Measurements from ENCODE around the gene INS.

The INS gene

DNA sequence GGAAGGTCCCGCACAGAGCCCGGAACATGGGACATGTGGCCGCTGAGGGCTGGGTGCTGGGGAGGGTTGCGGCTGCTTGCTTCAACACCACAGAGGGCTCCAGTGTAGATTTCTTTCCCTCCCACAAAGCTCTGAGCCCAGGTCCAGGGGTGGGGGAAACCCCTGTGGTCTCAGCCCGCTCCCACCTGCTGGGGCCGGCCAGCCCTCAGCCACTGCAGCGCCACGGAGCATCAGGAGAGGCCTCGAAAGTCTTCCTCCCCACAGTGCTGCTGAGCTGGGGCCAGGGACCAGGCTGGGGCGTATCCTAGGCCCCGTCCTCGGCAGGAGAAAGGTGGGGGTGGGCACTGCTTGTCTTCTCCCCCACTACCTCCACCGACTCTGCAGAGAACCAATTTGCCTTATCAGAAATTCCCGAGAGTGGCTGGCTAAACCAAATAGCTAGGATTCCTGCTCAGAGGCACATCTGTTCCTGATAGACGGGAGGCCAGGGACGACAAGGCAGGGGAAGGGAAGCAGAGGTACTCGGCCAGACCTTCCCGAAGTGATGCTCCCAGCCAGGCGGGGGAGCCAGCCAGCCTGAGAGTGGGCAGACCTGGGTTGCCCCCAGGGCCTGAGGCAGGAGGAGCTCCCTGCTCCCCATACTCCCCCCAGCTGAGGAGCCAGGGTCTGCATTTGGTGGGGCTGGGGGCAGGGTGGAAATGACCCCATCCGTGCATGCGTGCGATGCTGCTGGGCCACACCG is 40.5 kb downstream of the INS start:
- Histone ChIP-seq H3K4me1 (ENCODE audit: control insufficient read depth, insufficient read depth, low read length) (no peaks in the 10 kb centered on the region), H3K9me3 (ENCODE audit: control insufficient read depth, insufficient read depth, low read length) (peaks cover 14% of the 10 kb centered on the region), H3K4me3 (ENCODE audit: low read depth, low read length) (no peak overlapping the region), H3K27me3 (ENCODE audit: control insufficient read depth, insufficient read depth, low read length) (no peaks in the 10 kb centered on the region; the same call in 1 of the 2 replicates), H3K36me3 (ENCODE audit: control insufficient read depth, insufficient read depth, low read length) (no peaks in the 10 kb centered on the region), H3K9ac (ENCODE audit: low read depth, low read length) (no peak overlapping the region), H3K27ac (ENCODE audit: low read depth, low read length) (no peak overlapping the region)

DNA sequence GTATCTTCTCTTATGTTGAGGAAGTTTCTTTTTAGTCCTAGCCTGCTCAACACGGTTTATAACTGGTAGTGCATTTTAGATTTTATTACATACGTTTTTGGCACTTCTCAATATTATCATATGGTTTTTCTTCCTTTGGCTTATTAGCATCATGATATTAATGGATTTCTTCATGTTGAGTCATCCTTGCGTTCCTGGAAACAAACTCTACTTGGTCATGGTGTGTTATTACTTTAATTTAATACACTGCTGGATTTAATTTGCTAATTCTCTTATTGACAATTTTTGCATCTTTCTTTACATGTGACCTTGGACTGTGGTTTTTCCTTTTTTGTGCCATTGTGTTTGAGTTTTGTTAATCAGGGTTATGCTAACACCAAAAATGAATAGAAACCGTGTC is 42.3 kb downstream of the INS start:
- Histone ChIP-seq H3K4me1 (ENCODE audit: control insufficient read depth, insufficient read depth, low read length) (no peaks in the 10 kb centered on the region), H3K27me3 (ENCODE audit: control insufficient read depth, insufficient read depth, low read length) (no peaks in the 10 kb centered on the region; the same call in 1 of the 2 replicates), H3K27ac (ENCODE audit: low read depth, low read length) (no peak overlapping the region), H3K9me3 (ENCODE audit: control insufficient read depth, insufficient read depth, low read length) (peaks cover 14% of the 10 kb centered on the region), H3K9ac (ENCODE audit: low read depth, low read length) (no peak overlapping the region), H3K4me3 (ENCODE audit: low read depth, low read length) (no peak overlapping the region), H3K36me3 (ENCODE audit: control insufficient read depth, insufficient read depth, low read length) (no peaks in the 10 kb centered on the region)

DNA sequence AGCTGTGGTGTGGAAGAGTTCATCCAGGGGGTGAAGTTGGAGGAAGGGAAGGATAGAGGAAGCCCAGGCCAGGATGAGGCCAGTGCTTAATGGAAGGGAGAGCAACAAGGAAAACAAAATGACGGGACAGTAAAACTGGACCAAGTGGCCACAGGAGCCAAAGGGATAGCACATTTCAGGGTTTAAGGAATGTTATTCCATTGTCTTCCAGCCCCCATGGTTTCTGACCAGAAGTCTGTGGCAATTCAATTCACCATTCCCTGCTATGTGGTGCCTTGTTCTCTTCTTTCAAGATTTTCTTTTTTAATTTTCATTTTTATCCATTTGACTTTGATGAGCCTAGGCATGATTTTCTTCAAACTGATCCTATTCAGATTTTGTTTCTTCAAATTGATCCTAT is 44.3 kb downstream of the INS start:
- Histone ChIP-seq H3K36me3 (ENCODE audit: control insufficient read depth, insufficient read depth, low read length) (no peaks in the 10 kb centered on the region), H3K4me3 (ENCODE audit: low read depth, low read length) (no peak overlapping the region), H3K27me3 (ENCODE audit: control insufficient read depth, insufficient read depth, low read length) (no peaks in the 10 kb centered on the region; the same call in 1 of the 2 replicates), H3K4me1 (ENCODE audit: control insufficient read depth, insufficient read depth, low read length) (no peaks in the 10 kb centered on the region), H3K9me3 (ENCODE audit: control insufficient read depth, insufficient read depth, low read length) (peaks cover 14% of the 10 kb centered on the region), H3K27ac (ENCODE audit: low read depth, low read length) (no peak overlapping the region), H3K9ac (ENCODE audit: low read depth, low read length) (no peak overlapping the region)

DNA sequence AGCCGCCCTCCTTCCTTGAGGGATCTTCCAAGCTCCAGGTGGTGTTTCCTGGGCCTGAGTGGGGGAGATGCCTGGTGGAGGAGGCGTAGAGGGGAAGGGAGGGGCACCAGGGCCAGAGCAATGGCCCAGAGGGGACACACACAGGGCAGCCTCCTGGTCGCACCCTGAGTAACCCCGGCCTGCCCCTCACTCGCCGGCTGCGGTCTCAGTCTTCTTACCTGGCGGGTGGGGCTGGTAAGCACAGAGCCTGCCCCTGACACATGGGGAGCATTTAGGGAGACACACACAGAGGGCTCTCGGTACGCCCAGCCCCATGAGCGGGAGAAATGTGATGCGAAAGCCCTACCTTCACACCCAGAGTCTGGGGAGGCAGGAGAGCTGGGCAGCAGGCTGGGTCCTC is 45.7 kb downstream of the INS start:
- Histone ChIP-seq H3K27me3 (ENCODE audit: control insufficient read depth, insufficient read depth, low read length) (no peaks in the 10 kb centered on the region; the same call in 1 of the 2 replicates), H3K9me3 (ENCODE audit: control insufficient read depth, insufficient read depth, low read length) (peaks cover 14% of the 10 kb centered on the region), H3K4me1 (ENCODE audit: control insufficient read depth, insufficient read depth, low read length) (no peaks in the 10 kb centered on the region)

DNA sequence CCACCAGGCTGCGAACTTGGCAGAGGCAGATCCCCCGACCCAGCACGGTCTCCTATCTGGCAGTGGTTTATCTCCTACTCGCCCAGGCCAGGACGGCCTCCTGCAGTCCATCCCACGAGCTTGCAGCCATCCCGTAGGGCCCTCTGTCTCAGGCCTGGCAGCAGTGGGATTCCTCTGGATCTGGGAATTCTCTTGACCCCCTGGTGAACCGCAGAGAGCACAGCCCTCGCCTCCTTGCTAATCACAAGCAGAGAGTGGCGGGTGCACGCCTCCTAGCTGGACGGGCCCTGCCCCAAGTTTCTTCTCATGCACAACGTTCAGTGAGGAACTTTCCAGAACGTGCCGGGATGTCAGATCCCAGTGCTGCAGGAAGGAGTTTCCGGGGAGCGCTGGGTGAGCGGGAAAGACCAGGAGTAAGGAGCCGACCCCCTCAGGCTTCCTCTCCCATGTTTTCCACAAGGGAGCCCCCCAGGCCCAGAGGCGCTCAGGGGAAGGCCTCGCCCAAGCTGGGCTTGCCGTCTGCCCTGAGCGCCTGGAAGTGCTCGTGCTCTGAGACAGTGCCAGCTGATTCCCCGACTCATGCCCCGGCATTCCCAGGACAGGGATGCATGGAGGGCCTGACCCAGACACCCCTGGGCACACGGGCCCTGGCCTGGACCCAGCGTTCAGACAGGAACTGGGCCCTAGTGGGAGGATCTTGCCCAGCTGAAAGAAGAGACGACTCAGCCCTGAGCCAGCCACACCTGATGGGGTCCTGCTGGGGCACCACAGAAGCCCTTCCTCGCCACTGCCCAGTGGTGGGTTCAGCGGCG is 46.4 kb downstream of the INS start:
- Histone ChIP-seq H3K9ac (ENCODE audit: low read depth, low read length) (no peak overlapping the region), H3K36me3 (ENCODE audit: control insufficient read depth, insufficient read depth, low read length) (no peaks in the 10 kb centered on the region), H3K4me3 (ENCODE audit: low read depth, low read length) (no peak overlapping the region), H3K27me3 (ENCODE audit: control insufficient read depth, insufficient read depth, low read length) (no peaks in the 10 kb centered on the region; the same call in 1 of the 2 replicates), H3K27ac (ENCODE audit: low read depth, low read length) (no peak overlapping the region), H3K4me1 (ENCODE audit: control insufficient read depth, insufficient read depth, low read length) (no peaks in the 10 kb centered on the region), H3K9me3 (ENCODE audit: control insufficient read depth, insufficient read depth, low read length) (peaks cover 14% of the 10 kb centered on the region)

More for the DNA sequence above, 45.7 kb downstream of the INS start:
- H3K9ac ChIP-seq (ENCODE audit: low read depth, low read length): no peak overlapping the region
- H3K27ac ChIP-seq (ENCODE audit: low read depth, low read length): no peak overlapping the region
- no peak overlapping the region for H3K4me3 ChIP-seq (ENCODE audit: low read depth, low read length)
- no peaks in the 10 kb centered on the region for H3K36me3 ChIP-seq (ENCODE audit: control insufficient read depth, insufficient read depth, low read length)

DNA sequence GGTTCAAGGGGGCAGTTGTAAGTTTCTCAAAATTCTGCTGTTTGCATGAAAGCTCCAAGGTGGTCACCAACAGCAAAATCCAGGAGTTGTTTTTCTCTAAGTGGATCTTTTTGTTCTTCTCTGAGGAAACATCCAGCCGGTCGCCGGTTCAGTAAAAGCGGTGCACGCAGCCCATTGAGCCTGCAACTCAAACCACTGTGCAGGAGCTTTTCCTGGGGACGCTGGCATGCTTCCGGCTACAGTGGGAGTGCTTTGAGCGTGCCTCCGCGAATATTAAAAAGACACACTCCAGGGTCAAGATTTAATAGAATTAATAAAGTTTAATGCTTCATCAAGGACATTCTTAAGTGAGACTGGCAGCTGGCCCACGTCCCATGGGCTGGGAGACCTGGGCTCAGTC is 47.2 kb downstream of the INS start:
- Histone ChIP-seq H3K27me3 (ENCODE audit: control insufficient read depth, insufficient read depth, low read length) (no peaks in the 10 kb centered on the region; the same call in 1 of the 2 replicates), H3K4me1 (ENCODE audit: control insufficient read depth, insufficient read depth, low read length) (no peaks in the 10 kb centered on the region), H3K4me3 (ENCODE audit: low read depth, low read length) (no peak overlapping the region), H3K27ac (ENCODE audit: low read depth, low read length) (no peak overlapping the region), H3K9me3 (ENCODE audit: control insufficient read depth, insufficient read depth, low read length) (peaks cover 14% of the 10 kb centered on the region), H3K36me3 (ENCODE audit: control insufficient read depth, insufficient read depth, low read length) (no peaks in the 10 kb centered on the region), H3K9ac (ENCODE audit: low read depth, low read length) (no peak overlapping the region)

DNA sequence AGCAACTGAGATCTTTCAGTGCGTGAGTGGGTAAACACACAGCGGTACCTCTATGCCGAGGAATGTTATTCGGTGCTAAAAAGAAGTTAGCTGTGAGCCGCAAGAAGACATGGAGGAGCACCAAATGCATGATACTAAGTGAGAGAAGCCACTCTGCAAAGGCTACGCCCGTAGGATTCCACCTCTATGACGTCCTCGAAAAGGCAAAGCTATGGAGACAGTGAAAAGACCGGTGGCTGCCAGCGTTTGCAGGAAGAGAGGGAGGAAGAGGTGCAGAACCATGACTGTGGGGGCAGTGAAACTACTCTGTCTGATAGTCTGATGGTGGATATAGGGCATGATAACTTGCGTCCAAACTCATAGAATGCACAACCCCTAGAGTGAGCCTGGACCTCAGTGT is 50.5 kb downstream of the INS start:
- Histone ChIP-seq H3K27me3 (ENCODE audit: control insufficient read depth, insufficient read depth, low read length) (no peaks in the 10 kb centered on the region), H3K9ac (ENCODE audit: low read depth, low read length) (no peak overlapping the region), H3K36me3 (ENCODE audit: control insufficient read depth, insufficient read depth, low read length) (no peaks in the 10 kb centered on the region), H3K4me1 (ENCODE audit: control insufficient read depth, insufficient read depth, low read length) (no peaks in the 10 kb centered on the region), H3K27ac (ENCODE audit: low read depth, low read length) (no peak overlapping the region), H3K4me3 (ENCODE audit: low read depth, low read length) (no peak overlapping the region), H3K9me3 (ENCODE audit: control insufficient read depth, insufficient read depth, low read length) (no peaks in the 10 kb centered on the region)
